CD14-positive monocyte (primary cell): ENCODE results near the gene SAP30. TPM values are rescaled to one million over a fixed set of nuclear protein-coding genes. Genes with fewer than 3 reads are reported as not detected.

Experiments used
- DNase-seq, 3 donors: peaks; one replicate each; pipeline ENCODE4 v3.0.0-alpha.2; 2011 to 2022
- H2AFZ ChIP-seq: 2 replicates; pipeline ENCODE4 v1.6.0; 2012; ENCODE audit warnings: mild to moderate bottlenecking, low read depth, low read length, inconsistent platforms; ENCODE audit not compliant: insufficient read depth, poor library complexity, severe bottlenecking
- H3K27ac ChIP-seq, 2 donors: 1 replicate in 1 of 2; 2 replicates in 1 of 2; pipeline ENCODE4 v1.5.1; 2012 to 2013; ENCODE audit warnings: low read length in 2 of 2, control low read depth in 1 of 2, inconsistent platforms in 1 of 2, low read depth in 1 of 2, mild to moderate bottlenecking in 1 of 2
- H3K27me3 ChIP-seq, 2 donors: one replicate each; pipeline versions ENCODE4 v1.6.0 to v1.6.1; 2011 to 2013; ENCODE audit warnings: low read length in 2 of 2; ENCODE audit not compliant: control insufficient read depth in 2 of 2, insufficient read depth in 2 of 2
- H3K36me3 ChIP-seq, 2 donors: replicated peaks in 1 of 2; 1 replicate in 1 of 2; 2 replicates in 1 of 2; pipeline versions ENCODE4 v1.5.1 to v1.6.1; 2012 to 2013; ENCODE audit warnings: low read length in 2 of 2, control low read depth in 1 of 2, inconsistent platforms in 1 of 2, mild to moderate bottlenecking in 1 of 2; ENCODE audit not compliant: insufficient read depth in 2 of 2, control insufficient read depth in 1 of 2
- H3K4me1 ChIP-seq, 2 donors: 1 replicate in 1 of 2; 2 replicates in 1 of 2; pipeline versions ENCODE4 v1.5.1 to v1.6.1; 2012 to 2013; ENCODE audit warnings: low read length in 2 of 2, control low read depth in 1 of 2, inconsistent platforms in 1 of 2, mild to moderate bottlenecking in 1 of 2, moderate library complexity in 1 of 2; ENCODE audit not compliant: insufficient read depth in 2 of 2, control insufficient read depth in 1 of 2
- H3K4me2 ChIP-seq: replicated peaks from 2 replicates; pipeline ENCODE3; 2012; ENCODE audit warnings: low read length, moderate library complexity, mild to moderate bottlenecking; ENCODE audit not compliant: poor library complexity, severe bottlenecking; ENCODE audit errors: extremely low read depth
- H3K4me3 ChIP-seq, 3 experiments: fragments of 200-600 bp in 1 of 3; sonication (generic) in 1 of 3; replicated peaks in 1 of 3; 1 replicate in 2 of 3; 2 replicates in 1 of 3; pipeline ENCODE4 v1.5.1; 2011 to 2013; ENCODE audit warnings: low read length in 3 of 3, mild to moderate bottlenecking in 3 of 3, control low read depth in 2 of 3, low read depth in 2 of 3, inconsistent platforms in 1 of 3, moderate library complexity in 1 of 3
- H3K79me2 ChIP-seq: 2 replicates; pipeline ENCODE4 v1.6.0; 2012; ENCODE audit warnings: mild to moderate bottlenecking, control low read depth, inconsistent platforms, low read length, moderate library complexity; ENCODE audit not compliant: insufficient read depth
- H3K9ac ChIP-seq: 2 replicates; pipeline ENCODE4 v1.6.0; 2017; ENCODE audit warnings: low read length, mild to moderate bottlenecking; ENCODE audit not compliant: insufficient read depth, poor library complexity, severe bottlenecking
- H3K9me3 ChIP-seq, 2 donors: replicated peaks in 1 of 2; 1 replicate in 1 of 2; 2 replicates in 1 of 2; pipeline versions ENCODE4 v1.5.1 to v1.6.1; 2012 to 2013; ENCODE audit warnings: low read length in 2 of 2, control low read depth in 1 of 2; ENCODE audit not compliant: control insufficient read depth in 1 of 2, insufficient read depth in 1 of 2
- H4K20me1 ChIP-seq: 2 replicates; pipeline ENCODE4 v1.6.0; 2012; ENCODE audit warnings: mild to moderate bottlenecking, low read length, control low read depth, moderate library complexity; ENCODE audit not compliant: insufficient read depth
- H3K27ac Mint-ChIP-seq, 7 donors: one replicate each; pipeline ENCODE4 v1.8.0; 2020; ENCODE audit warnings: mild to moderate bottlenecking in 7 of 7, mixed read lengths in 7 of 7, moderate library complexity in 6 of 7, inconsistent platforms in 2 of 7
- H3K27me3 Mint-ChIP-seq, 3 donors: one replicate each; pipeline ENCODE4 v1.8.0; 2021 to 2022; ENCODE audit warnings: low read depth in 3 of 3, mild to moderate bottlenecking in 3 of 3, mixed read lengths in 3 of 3, moderate library complexity in 3 of 3, inconsistent platforms in 1 of 3
- H3K36me3 Mint-ChIP-seq, 2 donors: one replicate each; pipeline ENCODE4 v1.8.0; 2020; ENCODE audit warnings: mixed read lengths in 2 of 2, inconsistent platforms in 1 of 2, mild to moderate bottlenecking in 1 of 2
- H3K4me1 Mint-ChIP-seq: one replicate; pipeline ENCODE4 v1.8.0; 2020; ENCODE audit warnings: mild to moderate bottlenecking, mixed read lengths
- H3K4me3 Mint-ChIP-seq, 2 donors: one replicate each; pipeline ENCODE4 v1.8.0; 2020; ENCODE audit warnings: mild to moderate bottlenecking in 2 of 2, mixed read lengths in 2 of 2, moderate library complexity in 1 of 2
- H3K9me3 Mint-ChIP-seq, 7 donors: one replicate each; pipeline ENCODE4 v1.8.0; 2020 to 2022; ENCODE audit warnings: mixed read lengths in 7 of 7, mild to moderate bottlenecking in 6 of 7, moderate library complexity in 6 of 7, inconsistent platforms in 2 of 7
- CTCF ChIP-seq: fragments of 200-600 bp; IDR thresholded peaks from one replicate; pipeline ENCODE4 v1.8.0; 2022; ENCODE audit warnings: antibody characterized with exemption, mild to moderate bottlenecking
- WGBS: methylation state at CpG from one replicate; pipeline ENCODE4 v1.1.5; 2013; ENCODE audit warnings: missing lambda C conversion rate; ENCODE audit not compliant: insufficient coverage; 5-methylcytosine and 5-hydroxymethylcytosine counted together
- intact Hi-C, 2 donors: fragments of 100-400 bp; cut with micrococcal nuclease; formaldehyde crosslinking; loops; one replicate each; pipeline versions ENCODE4 v1.15.0 to v1.15.1; 2023
- polyA plus RNA-seq, 3 donors: library from polyadenylated mRNA; depleted of rRNA in 1 of 3; unstranded in 2 of 3; stranded (reverse) in 1 of 3; fragments of 300-500 nt in 2 of 3; fragments of >200 nt in 1 of 3; fragmentation: Illumina TruSeq in 2 of 3; gene quantifications; 1 replicate in 2 of 3; 2 replicates in 1 of 3; pipeline ENCODE4 v1.2.3, GENCODE V29; 2012 to 2021

SAP30 gene
- polyA plus RNA-seq, 3 donors: 16.5 to 32.2 (median 21.8) TPM

- no peak overlapping the region for H3K27ac Mint-ChIP-seq
- Histone ChIP-seq H3K27ac (no peak overlapping the region), H2AFZ (no peak overlapping the region), H4K20me1 (no peaks in the 10 kb centered on the region), H3K4me3 (no peak overlapping the region), H3K4me1 (no peaks in the 10 kb centered on the region), H3K36me3 (peaks cover 19 to 57% of the 10 kb centered on the region in 2 donors), H3K9ac (no peak overlapping the region), H3K27me3 (no peaks in the 10 kb centered on the region), H3K9me3 (no peaks in the 10 kb centered on the region), H3K79me2 (no peaks in the 10 kb centered on the region), H3K4me2 (no peak overlapping the region)
- TF ChIP-seq CTCF: no peak
- DNase-seq: no peak
- peaks cover 5% of the 10 kb centered on the region for H3K4me1 Mint-ChIP-seq
- intact Hi-C loops: no loop called here
- no peak overlapping the region for H3K4me3 Mint-ChIP-seq
- 100% methylated on average over 1 of the region's 4 CpGs for WGBS
- peaks cover 31 to 51% of the 10 kb centered on the region in 2 donors for H3K36me3 Mint-ChIP-seq
- H3K9me3 Mint-ChIP-seq: no peaks in the 10 kb centered on the region
- no peaks in the 10 kb centered on the region for H3K27me3 Mint-ChIP-seq
Observed at GRCh38 chr4:173401063-173401462, 30.3 kb downstream of the SAP30 start.

GRCh38 chr4:173403051-173403450, 32.3 kb downstream of the SAP30 start:
- Histone ChIP-seq H3K9ac (no peak overlapping the region), H3K27ac (no peak overlapping the region), H3K4me1 (no peaks in the 10 kb centered on the region), H3K27me3 (no peaks in the 10 kb centered on the region), H4K20me1 (no peaks in the 10 kb centered on the region), H2AFZ (no peak overlapping the region), H3K79me2 (no peaks in the 10 kb centered on the region), H3K4me2 (no peak overlapping the region), H3K9me3 (no peaks in the 10 kb centered on the region), H3K4me3 (no peak overlapping the region), H3K36me3 (peaks cover 14 to 54% of the 10 kb centered on the region in 2 donors)
- no peak for TF ChIP-seq CTCF
- no peak overlapping the region for H3K27ac Mint-ChIP-seq
- 100% methylated on average over 1 of the region's 2 CpGs for WGBS
- intact Hi-C loops: no loop called here
- DNase-seq: no peak
- peaks cover 31 to 51% of the 10 kb centered on the region in 2 donors for H3K36me3 Mint-ChIP-seq
- no peak overlapping the region for H3K4me3 Mint-ChIP-seq
- H3K9me3 Mint-ChIP-seq: no peaks in the 10 kb centered on the region
- H3K27me3 Mint-ChIP-seq: no peaks in the 10 kb centered on the region
- peaks cover 5% of the 10 kb centered on the region for H3K4me1 Mint-ChIP-seq
